Duodenal mucosa (tissue), 2 donors: Measurements from ENCODE around the gene DGCR6L.

ENCODE experiments used
- H3K27ac ChIP-seq: one replicate; pipeline ENCODE4 v1.7.0; 2013; ENCODE audit warnings: low read depth, low read length
- H3K27me3 ChIP-seq, 2 donors: one replicate each; pipeline ENCODE4 v1.7.0; 2013; ENCODE audit warnings: low read length in 2 of 2, control low read depth in 1 of 2; ENCODE audit not compliant: insufficient read depth in 2 of 2, control insufficient read depth in 1 of 2
- H3K36me3 ChIP-seq, 2 donors: one replicate each; pipeline ENCODE4 v1.7.0; 2013; ENCODE audit warnings: low read length in 2 of 2, control low read depth in 1 of 2; ENCODE audit not compliant: insufficient read depth in 2 of 2, control insufficient read depth in 1 of 2
- H3K4me1 ChIP-seq, 2 donors: one replicate each; pipeline ENCODE4 v1.7.0; 2013; ENCODE audit warnings: low read length in 2 of 2, control low read depth in 1 of 2; ENCODE audit not compliant: insufficient read depth in 2 of 2, control insufficient read depth in 1 of 2
- H3K4me3 ChIP-seq, 2 donors: one replicate each; pipeline ENCODE4 v1.7.0; 2013; ENCODE audit warnings: low read length in 2 of 2, low read depth in 1 of 2
- H3K9ac ChIP-seq, 2 donors: one replicate each; pipeline ENCODE4 v1.7.0; 2013; ENCODE audit warnings: low read length in 2 of 2, low read depth in 1 of 2
- H3K9me3 ChIP-seq, 2 donors: one replicate each; pipeline ENCODE4 v1.7.0; 2013; ENCODE audit warnings: low read length in 2 of 2, control low read depth in 1 of 2; ENCODE audit not compliant: control insufficient read depth in 1 of 2

The DGCR6L gene

GRCh38 chr22:20298803-20299745, 20.8 kb downstream of the DGCR6L start:
- Histone ChIP-seq H3K4me3 (peak overlapping the region; percentile 61 to 66), H3K27me3 (peaks cover 0 to 4% of the 10 kb centered on the region in 2 donors), H3K9ac (peak overlapping the region; percentile 56 to 57), H3K4me1 (peaks cover 4 to 10% of the 10 kb centered on the region in 2 donors), H3K36me3 (no peaks in the 10 kb centered on the region), H3K9me3 (no peaks in the 10 kb centered on the region), H3K27ac (no peak overlapping the region)

- no peaks in the 10 kb centered on the region for H3K9me3 ChIP-seq
- peak overlapping the region; percentile 56 to 57 for H3K9ac ChIP-seq
- peak overlapping the region; percentile 61 to 66 for H3K4me3 ChIP-seq
- no peaks in the 10 kb centered on the region for H3K36me3 ChIP-seq
- peaks cover 0 to 4% of the 10 kb centered on the region in 2 donors for H3K27me3 ChIP-seq
- H3K27ac ChIP-seq: no peak overlapping the region
- H3K4me1 ChIP-seq: peaks cover 4 to 10% of the 10 kb centered on the region in 2 donors
Observed at GRCh38 chr22:20298110-20298802, 21.6 kb downstream of the DGCR6L start.

DNA sequence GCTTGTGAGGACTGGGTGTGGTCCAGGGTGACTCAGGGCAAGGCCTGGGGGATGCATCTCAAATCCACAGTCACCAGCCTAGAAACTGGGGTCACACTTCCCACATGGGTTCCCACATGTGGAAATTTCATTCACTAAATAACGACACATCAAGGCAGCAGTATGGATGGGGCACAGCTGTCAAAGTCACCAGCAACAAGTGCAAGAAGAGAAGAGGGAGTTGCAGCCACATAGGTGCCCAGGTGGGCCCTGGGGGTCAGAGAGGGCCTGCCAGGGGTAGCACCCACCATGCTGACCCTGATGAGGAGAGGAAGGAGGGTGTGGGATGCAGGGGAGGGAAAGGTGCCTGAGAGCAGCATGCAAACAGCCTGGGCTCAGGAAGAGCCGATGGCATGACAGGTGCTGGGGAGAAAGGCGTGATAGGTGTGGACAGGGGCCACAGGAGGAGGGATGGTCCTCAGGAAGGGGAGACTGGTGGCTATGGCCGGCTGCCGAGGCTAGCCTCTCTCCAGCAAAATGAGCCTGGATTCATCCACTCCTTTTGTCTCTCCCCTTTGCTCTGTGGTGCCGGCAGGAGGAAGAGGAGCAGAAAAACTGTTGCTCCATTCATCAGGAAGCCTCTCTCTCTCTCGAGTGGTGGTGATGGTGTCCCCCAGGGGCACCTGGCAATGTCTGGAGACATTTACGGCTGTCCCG, 22.3 kb downstream of the DGCR6L start:
- H3K27me3 ChIP-seq: peaks cover 0 to 4% of the 10 kb centered on the region in 2 donors
- H3K4me3 ChIP-seq: no peak overlapping the region
- no peaks in the 10 kb centered on the region for H3K9me3 ChIP-seq
- peaks cover 4 to 10% of the 10 kb centered on the region in 2 donors for H3K4me1 ChIP-seq
- no peaks in the 10 kb centered on the region for H3K36me3 ChIP-seq
- H3K9ac ChIP-seq: peak overlapping the region in 1 of 2 donors; percentile 57
- no peak overlapping the region for H3K27ac ChIP-seq

GRCh38 chr22:20296598-20296997, 23.3 kb downstream of the DGCR6L start:
- Histone ChIP-seq H3K36me3 (no peaks in the 10 kb centered on the region), H3K4me1 (peaks cover 4 to 10% of the 10 kb centered on the region in 2 donors), H3K4me3 (no peak overlapping the region), H3K27me3 (peaks cover 0 to 4% of the 10 kb centered on the region in 2 donors), H3K27ac (no peak overlapping the region), H3K9me3 (no peaks in the 10 kb centered on the region), H3K9ac (no peak overlapping the region)

DNA sequence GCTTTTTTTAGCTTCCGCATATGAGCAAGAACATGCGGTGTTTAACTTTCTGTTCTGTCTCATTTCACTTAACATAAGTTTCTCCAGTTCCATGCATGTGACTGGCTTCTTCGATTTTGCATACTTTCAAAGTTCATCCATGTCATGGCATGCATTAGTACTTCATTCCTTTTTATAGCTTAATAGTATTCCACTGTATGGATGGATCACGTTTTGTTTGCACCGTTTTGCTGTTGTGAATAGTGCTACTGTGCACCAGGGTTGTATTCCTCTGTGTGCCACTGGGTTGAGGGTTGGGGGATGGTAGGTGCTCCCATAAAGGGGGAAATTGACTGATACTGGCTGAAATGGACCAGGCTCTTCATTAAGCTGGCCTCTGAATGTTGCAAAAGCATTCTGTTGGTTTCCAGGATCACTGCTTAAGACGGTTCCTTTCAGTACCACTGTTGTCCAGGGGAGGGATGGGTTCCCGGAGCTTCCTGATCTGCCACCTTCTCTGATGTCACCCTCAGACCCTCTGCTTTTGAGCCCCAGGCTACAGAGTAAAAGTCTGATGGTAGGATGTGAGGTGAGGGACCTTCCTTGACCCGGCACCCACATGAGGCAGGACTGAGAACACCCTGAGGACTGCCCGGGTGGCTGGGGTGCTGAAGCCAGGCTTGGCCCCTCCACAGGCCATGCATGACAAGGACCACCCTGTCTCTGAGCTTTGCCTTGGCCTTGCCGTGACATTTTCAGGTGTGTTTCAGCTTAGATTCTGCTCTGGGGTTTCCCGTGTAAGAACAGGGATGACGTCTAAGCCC, 24.4 kb downstream of the DGCR6L start:
- Histone ChIP-seq H3K27me3 (no peaks in the 10 kb centered on the region), H3K4me1 (peaks cover 4 to 10% of the 10 kb centered on the region in 2 donors), H3K36me3 (no peaks in the 10 kb centered on the region), H3K9me3 (no peaks in the 10 kb centered on the region), H3K9ac (no peak overlapping the region), H3K27ac (no peak overlapping the region), H3K4me3 (no peak overlapping the region)

DNA sequence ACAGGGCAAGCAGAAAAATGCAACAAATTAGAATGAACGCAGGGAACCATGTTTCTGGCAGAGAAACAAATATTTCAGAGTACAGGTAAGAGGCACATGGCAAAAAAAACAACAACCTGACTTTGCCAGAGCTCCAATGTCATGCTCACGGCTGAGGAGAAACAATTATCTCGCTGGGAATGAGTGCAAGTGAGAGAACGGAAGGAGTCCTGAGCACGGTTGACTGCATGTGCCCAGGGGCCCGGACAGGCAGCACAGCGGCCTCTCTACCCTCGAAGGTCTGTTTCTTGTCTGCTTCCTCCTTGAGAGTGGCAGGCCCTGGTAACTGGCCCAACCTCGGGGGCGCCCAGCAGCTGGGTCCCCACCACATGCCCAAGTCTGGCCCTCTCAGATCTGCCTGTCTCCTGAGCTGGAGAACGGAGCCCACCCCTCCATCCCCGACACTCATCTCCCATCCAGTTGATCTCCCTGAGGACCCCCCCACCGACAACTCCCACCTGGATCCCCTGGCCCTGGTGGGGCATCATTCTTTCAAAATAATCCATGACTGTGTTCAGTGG, 27.1 kb downstream of the DGCR6L start:
- no peak overlapping the region for H3K4me3 ChIP-seq
- no peaks in the 10 kb centered on the region for H3K9me3 ChIP-seq
- no peaks in the 10 kb centered on the region for H3K27me3 ChIP-seq
- H3K9ac ChIP-seq: no peak overlapping the region
- H3K27ac ChIP-seq: no peak overlapping the region
- H3K4me1 ChIP-seq: no peaks in the 10 kb centered on the region
- no peaks in the 10 kb centered on the region for H3K36me3 ChIP-seq

- Histone ChIP-seq H3K27me3 (no peaks in the 10 kb centered on the region), H3K4me3 (no peak overlapping the region), H3K9me3 (no peaks in the 10 kb centered on the region), H3K36me3 (no peaks in the 10 kb centered on the region), H3K4me1 (no peaks in the 10 kb centered on the region), H3K9ac (no peak overlapping the region), H3K27ac (no peak overlapping the region)
Observed at GRCh38 chr22:20292108-20292507, 27.8 kb downstream of the DGCR6L start.

DNA sequence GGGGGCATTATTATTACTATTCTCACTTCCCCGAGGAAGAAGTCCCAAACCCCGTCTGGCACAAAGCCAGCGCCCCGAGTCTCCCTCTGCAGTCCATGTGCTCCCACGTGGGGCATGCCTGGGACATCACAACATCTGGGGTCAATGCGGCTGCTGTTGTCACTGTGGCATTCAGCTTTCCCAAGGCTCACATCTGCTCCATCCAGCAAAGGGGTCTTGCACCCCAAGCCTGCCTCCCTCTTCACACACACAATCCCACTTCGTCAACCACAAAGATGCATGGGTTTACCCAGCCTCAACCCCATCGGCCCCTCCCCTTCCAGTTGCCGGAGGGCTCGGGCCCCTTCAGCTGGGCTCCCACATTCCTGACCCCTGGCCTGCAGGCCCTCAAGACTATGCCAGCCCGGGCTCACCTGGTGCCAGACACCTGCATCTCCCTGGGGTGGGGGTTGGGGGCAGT, 28.2 kb downstream of the DGCR6L start:
- Histone ChIP-seq H3K36me3 (no peaks in the 10 kb centered on the region), H3K4me3 (no peak overlapping the region), H3K27me3 (no peaks in the 10 kb centered on the region), H3K27ac (no peak overlapping the region), H3K4me1 (no peaks in the 10 kb centered on the region), H3K9ac (no peak overlapping the region), H3K9me3 (no peaks in the 10 kb centered on the region)

GRCh38 chr22:20291249-20291586, 28.6 kb downstream of the DGCR6L start:
- no peaks in the 10 kb centered on the region for H3K27me3 ChIP-seq
- no peak overlapping the region for H3K27ac ChIP-seq
- H3K36me3 ChIP-seq: no peaks in the 10 kb centered on the region
- no peaks in the 10 kb centered on the region for H3K9me3 ChIP-seq
- H3K9ac ChIP-seq: no peak overlapping the region
- H3K4me3 ChIP-seq: no peak overlapping the region
- H3K4me1 ChIP-seq: no peaks in the 10 kb centered on the region
